Measurements from ENCODE around the gene PPARG. TPM values are rescaled to one million over a fixed set of nuclear protein-coding genes. Genes with fewer than 3 reads are reported as not detected.

Gene PPARG
- total and polyA plus RNA-seq, 4 donors, result 5.2 to 15.7 (median 7.0) TPM

DNA sequence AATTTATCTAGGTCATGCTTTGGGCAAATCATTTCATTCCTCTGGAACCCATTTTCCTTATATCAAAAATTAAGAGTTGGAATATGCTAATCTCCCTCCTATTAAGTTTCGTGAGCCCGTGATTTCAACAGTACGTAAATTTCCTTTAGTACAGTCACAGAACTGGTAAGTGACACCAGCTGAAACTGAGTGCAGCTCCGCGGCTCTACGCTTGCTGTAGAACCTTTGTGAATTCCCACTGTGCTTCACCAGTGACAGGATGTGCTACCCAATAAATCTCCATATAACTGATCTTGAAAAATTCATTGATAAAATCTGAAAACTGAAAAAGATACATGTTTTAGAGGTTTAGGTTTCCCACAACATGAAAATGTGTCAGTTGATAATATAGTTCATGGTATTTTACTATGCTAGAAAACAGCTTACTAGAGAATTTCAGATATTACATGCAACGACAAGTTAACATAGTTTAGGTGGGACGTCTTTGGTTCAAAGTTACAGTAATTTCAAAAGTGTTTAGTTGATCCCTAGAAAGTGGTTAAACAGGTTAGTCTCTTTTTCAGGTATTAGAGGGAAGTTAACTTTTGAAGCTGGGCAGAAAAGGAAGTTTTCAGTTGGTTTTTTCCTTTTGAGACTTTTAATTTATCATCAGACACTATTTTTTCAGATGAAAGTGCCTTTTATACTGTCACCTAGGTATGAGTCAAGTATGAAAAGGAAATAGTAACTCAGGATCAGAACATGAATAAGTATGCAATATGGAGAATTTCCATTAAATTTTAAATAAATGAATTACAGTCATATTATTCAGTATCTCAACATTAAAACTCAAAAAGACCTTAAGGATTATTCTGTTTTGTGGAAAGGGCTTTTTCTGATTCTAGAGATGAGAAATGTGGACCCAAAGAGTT, 57.0 kb downstream of the PPARG start (continued):
- no peak for TF ChIP-seq REST (IDR thresholded peaks at IDR 0.05)

- peaks cover 0 to 28% (median 20%) of the 10 kb centered on the region in 4 donors for H3K4me1 ChIP-seq (ENCODE audit: control insufficient read depth in 4 of 4, insufficient read depth in 4 of 4, low read length in 3 of 4)
- no peak overlapping the region for H3K4me3 ChIP-seq (ENCODE audit: low read depth in 1 of 3, low read length in 3 of 3)
- TF ChIP-seq REST (IDR thresholded peaks at IDR 0.05) (no peak), HNF4A (conservative IDR thresholded peaks at IDR 0.05) (no peak), TAF1 (conservative IDR thresholded peaks at IDR 0.05) (no peak), JUND (IDR thresholded peaks at IDR 0.05) (no peak), NR2F2 (IDR thresholded peaks at IDR 0.05) (no peak), FOXA1 (IDR thresholded peaks at IDR 0.05) (no peak), RXRA (IDR thresholded peaks at IDR 0.05) (no peak), FOXA2 (IDR thresholded peaks at IDR 0.05) (no peak), YY1 (IDR thresholded peaks at IDR 0.05) (no peak), HNF4G (IDR thresholded peaks at IDR 0.05) (no peak), ATF3 (IDR thresholded peaks at IDR 0.05) (no peak), SP1 (IDR thresholded peaks at IDR 0.05) (no peak), ZBTB33 (IDR thresholded peaks at IDR 0.05) (no peak), RAD21 (IDR thresholded peaks at IDR 0.05) (no peak), EGR1 (IDR thresholded peaks at IDR 0.05; ENCODE audit: low read depth in 2 of 2) (no peak), MAX (IDR thresholded peaks at IDR 0.05) (no peak), GABPA (IDR thresholded peaks at IDR 0.05 in 1 of 2, conservative IDR thresholded peaks at IDR 0.05 in 1 of 2) (no peak)
- TF ChIP-seq, protein P1, sequence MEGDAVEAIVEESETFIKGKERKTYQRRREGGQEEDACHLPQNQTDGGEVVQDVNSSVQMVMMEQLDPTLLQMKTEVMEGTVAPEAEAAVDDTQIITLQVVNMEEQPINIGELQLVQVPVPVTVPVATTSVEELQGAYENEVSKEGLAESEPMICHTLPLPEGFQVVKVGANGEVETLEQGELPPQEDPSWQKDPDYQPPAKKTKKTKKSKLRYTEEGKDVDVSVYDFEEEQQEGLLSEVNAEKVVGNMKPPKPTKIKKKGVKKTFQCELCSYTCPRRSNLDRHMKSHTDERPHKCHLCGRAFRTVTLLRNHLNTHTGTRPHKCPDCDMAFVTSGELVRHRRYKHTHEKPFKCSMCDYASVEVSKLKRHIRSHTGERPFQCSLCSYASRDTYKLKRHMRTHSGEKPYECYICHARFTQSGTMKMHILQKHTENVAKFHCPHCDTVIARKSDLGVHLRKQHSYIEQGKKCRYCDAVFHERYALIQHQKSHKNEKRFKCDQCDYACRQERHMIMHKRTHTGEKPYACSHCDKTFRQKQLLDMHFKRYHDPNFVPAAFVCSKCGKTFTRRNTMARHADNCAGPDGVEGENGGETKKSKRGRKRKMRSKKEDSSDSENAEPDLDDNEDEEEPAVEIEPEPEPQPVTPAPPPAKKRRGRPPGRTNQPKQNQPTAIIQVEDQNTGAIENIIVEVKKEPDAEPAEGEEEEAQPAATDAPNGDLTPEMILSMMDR (IDR thresholded peaks at IDR 0.05; ENCODE audit: low read depth, low read length, missing input control), result no peak
- H3K36me3 ChIP-seq (ENCODE audit: control insufficient read depth in 4 of 4, insufficient read depth in 3 of 4, low read depth in 1 of 4, low read length in 3 of 4), result no peaks in the 10 kb centered on the region
- no peaks in the 10 kb centered on the region for H3K27me3 ChIP-seq (ENCODE audit: control insufficient read depth in 4 of 4, insufficient read depth in 4 of 4, low read length in 3 of 4)
- no peak overlapping the region for H3K9ac ChIP-seq (ENCODE audit: low read depth in 1 of 2, low read length in 2 of 2)
- DNase-seq (ENCODE audit: low spot score), result no peak
- no peaks in the 10 kb centered on the region for H3K9me3 ChIP-seq (ENCODE audit: control insufficient read depth in 4 of 4, low read length in 3 of 4)
- H3K27ac ChIP-seq (ENCODE audit: low read depth in 1 of 2, low read length in 2 of 2), result no peak overlapping the region
- 91% methylated on average over 3 of the region's 3 CpGs for WGBS
Measured at GRCh38 chr3:12347301-12347700, 58.4 kb downstream of the PPARG start.
